22Rv1 (cell line): ENCODE results near the gene SMARCAL1.

Experiments
- H3K27ac ChIP-seq: fragments of 450-650 bp; 2 replicates; pipeline ENCODE4 v1.5.1; 2017
- CTCF ChIP-seq: fragments of 450-650 bp; IDR thresholded peaks from 2 replicates; pipeline ENCODE4 v1.5.1; 2017; ENCODE audit warnings: mild to moderate bottlenecking
- ZFX ChIP-seq: fragments of 450-650 bp; IDR thresholded peaks from 2 replicates; pipeline ENCODE4 v1.6.1; 2017; ENCODE audit warnings: antibody characterized with exemption, borderline replicate concordance

Gene SMARCAL1

GRCh38 chr2:216527600-216527999, 115.3 kb downstream of the SMARCAL1 start:
- TF ChIP-seq CTCF (no peak), ZFX (no peak)
- no peak overlapping the region for H3K27ac ChIP-seq

GRCh38 chr2:216532562-216532961, 120.3 kb downstream of the SMARCAL1 start:
- H3K27ac ChIP-seq: no peak overlapping the region
- TF ChIP-seq CTCF: no peak
- TF ChIP-seq ZFX: no peak
